Neural cell (in vitro differentiated cells): ENCODE measurements around the gene IL17RB. TPM values are rescaled to one million over a fixed set of nuclear protein-coding genes. Genes with fewer than 3 reads are reported as not detected.

Experiments used
- H2AFZ ChIP-seq: fragments of 200-600, 300-800 bp; sonication (generic), shearing (Covaris generic); 2 replicates; pipeline ENCODE4 v1.6.0; 2014; ENCODE audit warnings: low read depth, mild to moderate bottlenecking, antibody characterized with exemption, low read length, moderate library complexity
- H3F3A ChIP-seq: fragments of 200-600 bp; shearing (Covaris generic); 2 replicates; pipeline ENCODE4 v1.6.1; 2016; ENCODE audit warnings: mild to moderate bottlenecking, moderate library complexity, mixed read lengths, antibody characterized with exemption, low read length; ENCODE audit not compliant: insufficient read depth, poor library complexity, severe bottlenecking
- H3K27ac ChIP-seq: fragments of 200-600, 300-800 bp; sonication (generic), shearing (Covaris generic); 2 replicates; pipeline ENCODE4 v1.5.1; 2014; ENCODE audit warnings: mild to moderate bottlenecking, low read length, moderate library complexity
- H3K27me3 ChIP-seq: fragments of 300-800, 200-600 bp; sonication (generic), shearing (Covaris generic); 2 replicates; pipeline ENCODE4 v1.6.0; 2014; ENCODE audit warnings: mild to moderate bottlenecking, low read depth, low read length, moderate library complexity; ENCODE audit not compliant: insufficient read depth
- H3K36me3 ChIP-seq: fragments of 300-800, 200-600 bp; sonication (generic), shearing (Covaris generic); 2 replicates; pipeline ENCODE4 v1.5.1; 2014; ENCODE audit warnings: mild to moderate bottlenecking, antibody characterized with exemption, low read length, moderate library complexity; ENCODE audit not compliant: insufficient read depth
- H3K4me2 ChIP-seq: fragments of 300-800, 200-600 bp; sonication (generic), shearing (Covaris generic); 2 replicates; pipeline ENCODE4 v1.6.0; 2014; ENCODE audit warnings: mild to moderate bottlenecking, low read length
- H3K4me3 ChIP-seq: fragments of 300-800, 200-600 bp; sonication (generic), shearing (Covaris generic); 2 replicates; pipeline ENCODE4 v1.5.1; 2014; ENCODE audit warnings: mild to moderate bottlenecking, low read length, moderate library complexity
- H3K79me2 ChIP-seq: fragments of 200-600 bp; shearing (Covaris generic); replicated peaks from 2 replicates; pipeline ENCODE4 v1.6.0; 2014; ENCODE audit warnings: mild to moderate bottlenecking, low read length, moderate library complexity; ENCODE audit not compliant: insufficient read depth
- H3K9ac ChIP-seq: fragments of 300-800, 200-600 bp; sonication (generic), shearing (Covaris generic); 2 replicates; pipeline ENCODE4 v1.6.1; 2016; ENCODE audit warnings: mild to moderate bottlenecking, low read length, mixed read lengths
- H3K9me2 ChIP-seq: fragments of 200-600 bp; shearing (Covaris generic); 2 replicates; pipeline ENCODE4 v1.6.1; 2016; ENCODE audit warnings: mild to moderate bottlenecking, low read length, mixed read lengths; ENCODE audit not compliant: insufficient read depth
- H3K9me3 ChIP-seq: fragments of 200-600, 300-800 bp; sonication (generic), shearing (Covaris generic); 2 replicates; pipeline ENCODE4 v1.6.1; 2016; ENCODE audit warnings: mild to moderate bottlenecking, mixed run types, low read length, moderate library complexity, mixed read lengths
- H4K20me1 ChIP-seq: fragments of 200-600 bp; shearing (Covaris generic); 2 replicates; pipeline ENCODE4 v1.6.1; 2016; ENCODE audit warnings: mild to moderate bottlenecking, mixed run types; ENCODE audit not compliant: insufficient read depth
- CTCF ChIP-seq: fragments of 450-650 bp; IDR thresholded peaks from 2 replicates; pipeline ENCODE4 v1.5.1; 2014; ENCODE audit warnings: antibody characterized with exemption, mild to moderate bottlenecking, moderate library complexity; ENCODE audit not compliant: poor library complexity, severe bottlenecking
- EP300 ChIP-seq: fragments of 450-650 bp; conservative IDR thresholded peaks from 2 replicates; pipeline ENCODE4 v1.6.1; 2014; ENCODE audit warnings: antibody characterized with exemption, mild to moderate bottlenecking, moderate library complexity; ENCODE audit not compliant: poor library complexity, severe bottlenecking
- EZH2 ChIP-seq: fragments of 200-600, 300-800 bp; shearing (Covaris generic), sonication (generic); IDR thresholded peaks from 2 replicates; pipeline ENCODE4 v1.6.1; 2014; ENCODE audit warnings: antibody characterized with exemption, low read length, borderline replicate concordance, mild to moderate bottlenecking; ENCODE audit not compliant: insufficient read depth, poor library complexity, severe bottlenecking
- MXI1 ChIP-seq: fragments of 450-650 bp; conservative IDR thresholded peaks from 2 replicates; pipeline ENCODE4 v1.6.1; 2014; ENCODE audit warnings: antibody characterized with exemption, mild to moderate bottlenecking; ENCODE audit not compliant: poor library complexity, severe bottlenecking
- POLR2AphosphoS5 ChIP-seq: IDR thresholded peaks from 2 replicates; pipeline ENCODE4 v1.6.1; 2012
- RAD21 ChIP-seq: fragments of 450-650 bp; conservative IDR thresholded peaks from 2 replicates; pipeline ENCODE4 v1.6.1; 2014; ENCODE audit warnings: antibody characterized with exemption, mild to moderate bottlenecking, moderate library complexity
- REST ChIP-seq: IDR thresholded peaks from 2 replicates; pipeline ENCODE4 v1.6.1; 2012; ENCODE audit warnings: borderline replicate concordance
- SMC3 ChIP-seq: fragments of 450-650 bp; conservative IDR thresholded peaks from 2 replicates; pipeline ENCODE4 v1.6.1; 2014; ENCODE audit warnings: antibody characterized with exemption, mild to moderate bottlenecking, moderate library complexity; ENCODE audit not compliant: poor library complexity
- TAF1 ChIP-seq: IDR thresholded peaks from 2 replicates; pipeline ENCODE4 v1.6.1; 2012; ENCODE audit warnings: low read depth
- polyA plus RNA-seq: library from polyadenylated mRNA; depleted of rRNA; stranded (reverse); fragments of >200 nt; gene quantifications from 2 replicates; pipeline ENCODE4 v1.2.3, GENCODE V29; 2014

Gene IL17RB
- polyA plus RNA-seq, 1 donor from 2014 or later = 0.83 TPM

GRCh38 chr3:53850895-53851294, 4.5 kb downstream of the IL17RB start:
- Histone ChIP-seq H3K36me3 (no peaks in the 10 kb centered on the region), H3K9ac (no peak overlapping the region), H3K9me3 (no peaks in the 10 kb centered on the region), H3K79me2 (no peaks in the 10 kb centered on the region), H3K27me3 (peaks cover 15% of the 10 kb centered on the region), H2AFZ (no peak overlapping the region), H4K20me1 (no peaks in the 10 kb centered on the region), H3K4me2 (no peak overlapping the region), H3K9me2 (no peaks in the 10 kb centered on the region), H3K27ac (no peak overlapping the region), H3F3A (no peaks in the 10 kb centered on the region), H3K4me3 (no peak overlapping the region)
- TF ChIP-seq EP300 = no peak
- TF ChIP-seq MXI1 = no peak
- TF ChIP-seq POLR2AphosphoS5 = no peak
- TF ChIP-seq RAD21 = no peak
- TF ChIP-seq EZH2 = no peak
- no peak for TF ChIP-seq TAF1
- TF ChIP-seq SMC3 = no peak
- TF ChIP-seq REST = no peak
- no peak for TF ChIP-seq CTCF

- Histone ChIP-seq H3K27me3 (no peaks in the 10 kb centered on the region), H3K9ac (no peak overlapping the region), H3K27ac (no peak overlapping the region), H3K4me2 (no peak overlapping the region), H3K9me3 (no peaks in the 10 kb centered on the region), H3K9me2 (no peaks in the 10 kb centered on the region), H4K20me1 (no peaks in the 10 kb centered on the region), H3F3A (no peaks in the 10 kb centered on the region), H3K79me2 (no peaks in the 10 kb centered on the region), H3K4me3 (no peak overlapping the region), H3K36me3 (no peaks in the 10 kb centered on the region), H2AFZ (no peak overlapping the region)
- no peak for TF ChIP-seq SMC3
- no peak for TF ChIP-seq POLR2AphosphoS5
- TF ChIP-seq RAD21 = no peak
- TF ChIP-seq TAF1 = no peak
- no peak for TF ChIP-seq EZH2
- no peak for TF ChIP-seq MXI1
- TF ChIP-seq CTCF = no peak
- no peak for TF ChIP-seq EP300
- TF ChIP-seq REST = no peak
Observed at GRCh38 chr3:53856964-53857363, 10.6 kb downstream of the IL17RB start.
